WTC11 (cell line): ENCODE results near the gene ZFR. TPM values are rescaled to one million over a fixed set of nuclear protein-coding genes. Genes with fewer than 3 reads are reported as not detected.
"Not testable (repeated sequence)": the region's sequence is repeated elsewhere in the genome, so short reads cannot be mapped to it uniquely, and the experiment has no call there.

Source experiments
- ATAC-seq: fragments of 200-7000 bp; cut with Tn5 transposase; 2 replicates; pipeline ENCODE4 v1.10.0; 2021; ENCODE audit warnings: mild to moderate bottlenecking, moderate library complexity
- CTCF ChIA-PET: fragments of 300-600 bp; sonication (Branson Sonifier 250); formaldehyde crosslinking; loops from one replicate; lab custom pipeline; 2021; ENCODE audit warnings: antibody characterized with exemption; lab: Charles Lee
- POLR2A ChIA-PET: fragments of 350-600 bp; sonication (Branson Sonifier 250); formaldehyde crosslinking; loops from one replicate; lab custom pipeline; 2021; ENCODE audit warnings: antibody characterized with exemption; lab: Charles Lee
- DNase-seq: peaks from one replicate; pipeline ENCODE4 v3.0.0; 2021; ENCODE audit warnings: low spot score
- H3K27ac Mint-ChIP-seq: 2 replicates; pipeline ENCODE4 v1.8.0; 2021; ENCODE audit warnings: mixed read lengths
- H3K27me3 Mint-ChIP-seq: 2 replicates; pipeline ENCODE4 v1.8.0; 2021; ENCODE audit warnings: low read depth, mild to moderate bottlenecking, moderate library complexity, mixed read lengths
- H3K36me3 Mint-ChIP-seq: 2 replicates; pipeline ENCODE4 v1.8.0; 2021; ENCODE audit warnings: mixed read lengths
- H3K4me1 Mint-ChIP-seq: 2 replicates; pipeline ENCODE4 v1.8.0; 2022; ENCODE audit warnings: mixed read lengths
- H3K4me3 Mint-ChIP-seq: 2 replicates; pipeline ENCODE4 v1.8.0; 2021; ENCODE audit warnings: mild to moderate bottlenecking, moderate library complexity, mixed read lengths
- H3K9me3 Mint-ChIP-seq: 2 replicates; pipeline ENCODE4 v1.8.0; 2021; ENCODE audit warnings: mixed read lengths
- AFF4 ChIP-seq: sonication (generic); formaldehyde crosslinking; IDR thresholded peaks from 2 replicates; pipeline ENCODE4 v1.8.1; 2023; ENCODE audit warnings: mild to moderate bottlenecking, missing genetic modification reagents, borderline replicate concordance
- ATF1 ChIP-seq: sonication (generic); formaldehyde crosslinking; IDR thresholded peaks from 2 replicates; pipeline ENCODE4 v1.8.1; 2023; ENCODE audit warnings: mild to moderate bottlenecking, moderate library complexity, missing genetic modification reagents
- CBFB ChIP-seq: sonication (generic); formaldehyde crosslinking; IDR thresholded peaks from 2 replicates; pipeline ENCODE4 v1.8.1; 2022; ENCODE audit warnings: mild to moderate bottlenecking, low read depth, missing genetic modification reagents
- FOXJ3 ChIP-seq: sonication (generic); formaldehyde crosslinking; IDR thresholded peaks from 2 replicates; pipeline ENCODE4 v1.9.0; 2021; ENCODE audit warnings: missing genetic modification reagents, mild to moderate bottlenecking, borderline replicate concordance
- FOXK1 ChIP-seq: sonication (generic); formaldehyde crosslinking; IDR thresholded peaks from 2 replicates; pipeline ENCODE4 v1.8.0; 2022; ENCODE audit warnings: mild to moderate bottlenecking, moderate library complexity, missing genetic modification reagents
- FOXP1 ChIP-seq: sonication (generic); formaldehyde crosslinking; IDR thresholded peaks from 2 replicates; pipeline ENCODE4 v1.8.0; 2022; ENCODE audit warnings: missing genetic modification reagents, mild to moderate bottlenecking, moderate library complexity, borderline replicate concordance
- GTF2I ChIP-seq: fragments of 250-450 bp; sonication (Bioruptor Pico); conservative IDR thresholded peaks from 2 replicates; pipeline ENCODE4 v1.4.0; 2021; ENCODE audit warnings: mild to moderate bottlenecking
- MYBL2 ChIP-seq: sonication (generic); formaldehyde crosslinking; IDR thresholded peaks from 2 replicates; pipeline ENCODE4 v1.8.1; 2023; ENCODE audit warnings: mild to moderate bottlenecking, moderate library complexity, missing genetic modification reagents
- NR1H2 ChIP-seq: sonication (generic); formaldehyde crosslinking; IDR thresholded peaks from 2 replicates; pipeline ENCODE4 v1.9.0; 2021; ENCODE audit warnings: mild to moderate bottlenecking, moderate library complexity, missing genetic modification reagents
- OVOL2 ChIP-seq: fragments of 250-450 bp; sonication (Bioruptor Pico); IDR thresholded peaks from 2 replicates; pipeline ENCODE4 v1.9.0; 2021; ENCODE audit warnings: mild to moderate bottlenecking, borderline replicate concordance
- TCF7 ChIP-seq: sonication (generic); formaldehyde crosslinking; IDR thresholded peaks from 2 replicates; pipeline ENCODE4 v1.8.0; 2022; ENCODE audit warnings: mild to moderate bottlenecking, low read depth, missing genetic modification reagents, moderate library complexity
- ZBTB43 ChIP-seq: sonication (generic); formaldehyde crosslinking; IDR thresholded peaks from 2 replicates; pipeline ENCODE4 v1.8.1; 2023; ENCODE audit warnings: mild to moderate bottlenecking, missing genetic modification reagents
- ZNF121 ChIP-seq: sonication (generic); formaldehyde crosslinking; IDR thresholded peaks from 2 replicates; pipeline ENCODE4 v1.8.0; 2023; ENCODE audit warnings: missing genetic modification reagents
- ZNF263 ChIP-seq: sonication (generic); formaldehyde crosslinking; IDR thresholded peaks from 2 replicates; pipeline ENCODE4 v1.8.1; 2022; ENCODE audit warnings: low read depth, mild to moderate bottlenecking, moderate library complexity, missing genetic modification reagents
- ZNF281 ChIP-seq: sonication (generic); formaldehyde crosslinking; IDR thresholded peaks from 2 replicates; pipeline ENCODE4 v1.8.0; 2023; ENCODE audit warnings: mild to moderate bottlenecking, missing genetic modification reagents
- ZNF425 ChIP-seq: fragments of 250-450 bp; sonication (Bioruptor Pico); conservative IDR thresholded peaks from 2 replicates; pipeline ENCODE4 v1.9.0; 2021; ENCODE audit warnings: mild to moderate bottlenecking
- ZNF532 ChIP-seq: fragments of 250-450 bp; sonication (Bioruptor Pico); IDR thresholded peaks from 2 replicates; pipeline ENCODE4 v1.9.0; 2021; ENCODE audit warnings: mild to moderate bottlenecking, borderline replicate concordance
- total RNA-seq: library from RNA; stranded (reverse); gene quantifications from 3 replicates; pipeline ENCODE4 v1.2.3, GENCODE V29; 2021

ZFR gene
- total RNA-seq, 1 experiment from 2014 or later = 64.5 TPM

- POLR2A ChIA-PET, ATAC-seq, CTCF ChIA-PET, H3K27ac Mint-ChIP-seq, H3K27me3 Mint-ChIP-seq, DNase-seq, H3K4me3 Mint-ChIP-seq: not testable (repeated sequence)
- peaks cover 19% of the 10 kb centered on the region for H3K4me1 Mint-ChIP-seq
- H3K9me3 Mint-ChIP-seq = peaks cover 25% of the 10 kb centered on the region
- peak; percentile 95 for TF ChIP-seq ZNF121
- H3K36me3 Mint-ChIP-seq = peaks cover 41% of the 10 kb centered on the region
Measured at GRCh38 chr5:32430825-32431224, 13.7 kb downstream of the ZFR start.

GRCh38 chr5:32428426-32428825 is 16.1 kb downstream of the ZFR start:
- DNase-seq (no peak), ATAC-seq (no peak)
- Mint-ChIP-seq H3K36me3 (peaks cover 42% of the 10 kb centered on the region), H3K27me3 (no peaks in the 10 kb centered on the region), H3K4me3 (no peak overlapping the region), H3K4me1 (peaks cover 13% of the 10 kb centered on the region), H3K9me3 (peaks cover 25% of the 10 kb centered on the region), H3K27ac (peak overlapping the region; percentile 90)
- ChIA-PET CTCF (interaction anchor here (0.5 kb wide), 1 partner anchor 61 kb away, joined by 4 read pairs; no protein-coding TSS in a partner anchor), POLR2A (no interaction called here)
- TF ChIP-seq ZNF425 (no peak), GTF2I (CRISPR knock-in tag) (no peak), OVOL2 (CRISPR knock-in tag) (no peak), NR1H2 (CRISPR knock-in tag) (no peak), FOXK1 (no peak), FOXP1 (CRISPR knock-in tag) (no peak), ZNF263 (CRISPR knock-in tag) (no peak), AFF4 (no peak), ZNF532 (no peak), ATF1 (CRISPR knock-in tag) (no peak)

GRCh38 chr5:32426440-32427151 is 17.9 kb downstream of the ZFR start:
- ATAC-seq (no peak), DNase-seq (no peak)
- Mint-ChIP-seq H3K4me3 (no peak overlapping the region), H3K27me3 (no peaks in the 10 kb centered on the region), H3K9me3 (peaks cover 25% of the 10 kb centered on the region), H3K4me1 (no peaks in the 10 kb centered on the region), H3K27ac (no peak overlapping the region), H3K36me3 (peaks cover 37% of the 10 kb centered on the region)
- ChIA-PET CTCF (interaction anchor here (0.6 kb wide), 1 partner anchor 595 kb away, joined by 3 read pairs; no protein-coding TSS in a partner anchor), POLR2A (interaction anchor here (0.6 to 0.7 kb wide), 2 partner anchors 327 to 776 kb away, joined by 3 read pairs; no protein-coding TSS in a partner anchor)
- TF ChIP-seq TCF7 (CRISPR knock-in tag) (no peak), ZBTB43 (CRISPR knock-in tag) (no peak), CBFB (CRISPR knock-in tag) (no peak), FOXJ3 (CRISPR knock-in tag) (no peak), ZNF281 (CRISPR knock-in tag) (no peak), MYBL2 (CRISPR knock-in tag) (no peak)
